AG10803 (cell line): Measurements from ENCODE around the gene ANKRD9.

Experiments used
- DNase-seq: peaks from one replicate; pipeline ENCODE4 v3.0.0; 2010; ENCODE audit warnings: low read depth
- H3K4me3 ChIP-seq: 2 replicates; pipeline ENCODE4 v1.5.1; 2011; ENCODE audit warnings: mild to moderate bottlenecking, low read length, control low read depth
- CTCF ChIP-seq: conservative IDR thresholded peaks from 2 replicates; pipeline ENCODE4 v1.5.1; 2011; ENCODE audit warnings: mild to moderate bottlenecking, low read length, control low read depth, inconsistent platforms

ANKRD9 gene

GRCh38 chr14:102484316-102484715 lies 25.3 kb downstream of the ANKRD9 start:
- no peak overlapping the region for H3K4me3 ChIP-seq
- no peak for TF ChIP-seq CTCF
- no peak for DNase-seq

GRCh38 chr14:102481791-102482238 lies 27.8 kb downstream of the ANKRD9 start:
- no peak overlapping the region for H3K4me3 ChIP-seq
- DNase-seq = no peak
- TF ChIP-seq CTCF = no peak

GRCh38 chr14:102481371-102481770 lies 28.2 kb downstream of the ANKRD9 start:
- no peak overlapping the region for H3K4me3 ChIP-seq
- no peak for TF ChIP-seq CTCF
- no peak for DNase-seq

GRCh38 chr14:102479777-102480176 lies 29.8 kb downstream of the ANKRD9 start:
- TF ChIP-seq CTCF = no peak
- H3K4me3 ChIP-seq = no peak overlapping the region
- no peak for DNase-seq

- no peak for TF ChIP-seq CTCF
- no peak overlapping the region for H3K4me3 ChIP-seq
- no peak for DNase-seq
These were observed 30.5 kb downstream of the ANKRD9 start for GRCh38 chr14:102479107-102479506.

- no peak for TF ChIP-seq CTCF
- peak; percentile 76 for DNase-seq
- no peak overlapping the region for H3K4me3 ChIP-seq
These were observed 34.6 kb downstream of the ANKRD9 start for GRCh38 chr14:102474934-102475333.

- H3K4me3 ChIP-seq = no peak overlapping the region
- no peak for TF ChIP-seq CTCF
- no peak for DNase-seq
These were observed 36.0 kb downstream of the ANKRD9 start for GRCh38 chr14:102473559-102473958.
